Lower leg skin (tissue), 4 donors: ENCODE results near the gene PODXL2. TPM values are rescaled to one million over a fixed set of nuclear protein-coding genes. Genes with fewer than 3 reads are reported as not detected.

Experiments used
- DNase-seq, 2 donors: peaks; one replicate each; pipeline ENCODE4 v3.0.0-alpha.2; 2019; ENCODE audit warnings: low spot score in 2 of 2
- H3K4me3 ChIP-seq: fragments of 200-600 bp; sonication (generic); 2 replicates; pipeline ENCODE4 v1.5.1; 2017; ENCODE audit warnings: mild to moderate bottlenecking, low read depth; ENCODE audit not compliant: poor library complexity, severe bottlenecking
- POLR2A ChIP-seq, 2 donors: fragments of 450-650 bp; IDR thresholded peaks; one replicate each; pipeline ENCODE4 v1.6.1; 2016 to 2017; ENCODE audit warnings: antibody characterized with exemption in 2 of 2, mild to moderate bottlenecking in 1 of 2, moderate library complexity in 1 of 2
- WGBS, 2 donors: methylation state at CpG; one replicate each; pipeline ENCODE4 v1.1.5; 2018; 5-methylcytosine and 5-hydroxymethylcytosine counted together
- intact Hi-C: fragments of 100-400 bp; cut with DNase I; formaldehyde crosslinking; loops from one replicate; pipeline ENCODE4 v1.15.0; 2023; ENCODE audit warnings: low total_unique reads
- total RNA-seq, 4 donors: library from RNA; depleted of rRNA; stranded (reverse); fragments of >200 nt; gene quantifications; one replicate each; pipeline ENCODE4 v1.1.0, GENCODE V29; 2016
- TF ChIP-seq, protein P1 (sequence below), 3 donors: fragments of 450-650 bp; IDR thresholded peaks; one replicate each; pipeline ENCODE4 v1.5.1; 2016; ENCODE audit warnings: antibody characterized with exemption in 3 of 3, mild to moderate bottlenecking in 3 of 3, moderate library complexity in 2 of 3

The PODXL2 gene
- total RNA-seq, 4 donors from 2014 or later, result 7.1 to 14.5 (median 9.2) TPM

DNA sequence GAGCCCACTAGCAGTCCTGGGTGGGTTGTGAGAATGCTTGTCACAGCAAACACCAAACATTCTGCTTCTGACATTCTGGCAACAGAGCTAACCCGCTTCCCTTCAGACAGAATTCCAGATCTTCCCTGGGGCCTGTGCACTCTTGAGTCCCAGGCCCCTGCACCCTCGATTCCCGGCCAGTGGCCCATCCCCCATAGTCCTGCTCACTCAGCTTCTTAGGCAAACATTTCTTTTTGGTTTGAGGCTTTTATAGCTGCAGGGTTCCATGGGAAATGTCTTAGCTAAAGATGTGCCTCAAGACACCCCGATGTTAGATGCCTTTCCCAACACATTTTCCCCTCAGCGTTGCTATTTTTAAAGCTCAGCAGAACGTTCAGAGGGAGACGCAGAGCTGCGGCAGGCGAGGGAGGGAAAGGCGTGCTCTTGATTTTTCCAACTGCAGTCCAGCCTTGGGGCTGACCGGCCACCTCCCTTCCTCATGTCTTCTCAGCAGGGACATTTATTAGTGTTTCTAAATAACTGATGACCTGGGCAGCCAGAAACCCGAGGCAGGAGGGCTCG lies 78.9 kb downstream of the PODXL2 start:
- DNase-seq, result peak in 1 of 2 donors; percentile 84
- no peak overlapping the region for H3K4me3 ChIP-seq
- WGBS, 2 donors, result 54 to 61% methylated on average over 13 of the region's 13 CpGs
- TF ChIP-seq POLR2A (IDR thresholded peaks at IDR 0.05), result no peak
- intact Hi-C loops, result no loop called here

DNA sequence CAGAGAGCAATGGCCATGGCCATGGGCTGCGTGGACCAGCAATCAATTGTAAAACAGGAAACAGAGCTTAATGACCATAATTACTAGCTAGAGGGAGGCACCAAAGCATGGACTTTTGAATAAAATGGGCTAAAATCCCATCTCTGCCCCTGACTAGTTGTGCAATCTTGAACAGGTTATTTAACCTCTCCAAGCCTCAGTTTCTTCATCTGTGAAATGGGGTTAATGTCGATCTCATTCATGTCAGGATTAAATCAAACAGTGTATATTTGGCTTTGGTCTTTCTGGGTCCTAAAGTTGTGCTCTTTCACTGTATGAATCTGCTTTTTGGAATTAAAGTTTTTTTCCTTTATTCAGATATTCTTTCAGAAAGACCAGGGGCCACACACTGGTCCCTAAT lies 79.9 kb downstream of the PODXL2 start:
- TF ChIP-seq, protein P1, sequence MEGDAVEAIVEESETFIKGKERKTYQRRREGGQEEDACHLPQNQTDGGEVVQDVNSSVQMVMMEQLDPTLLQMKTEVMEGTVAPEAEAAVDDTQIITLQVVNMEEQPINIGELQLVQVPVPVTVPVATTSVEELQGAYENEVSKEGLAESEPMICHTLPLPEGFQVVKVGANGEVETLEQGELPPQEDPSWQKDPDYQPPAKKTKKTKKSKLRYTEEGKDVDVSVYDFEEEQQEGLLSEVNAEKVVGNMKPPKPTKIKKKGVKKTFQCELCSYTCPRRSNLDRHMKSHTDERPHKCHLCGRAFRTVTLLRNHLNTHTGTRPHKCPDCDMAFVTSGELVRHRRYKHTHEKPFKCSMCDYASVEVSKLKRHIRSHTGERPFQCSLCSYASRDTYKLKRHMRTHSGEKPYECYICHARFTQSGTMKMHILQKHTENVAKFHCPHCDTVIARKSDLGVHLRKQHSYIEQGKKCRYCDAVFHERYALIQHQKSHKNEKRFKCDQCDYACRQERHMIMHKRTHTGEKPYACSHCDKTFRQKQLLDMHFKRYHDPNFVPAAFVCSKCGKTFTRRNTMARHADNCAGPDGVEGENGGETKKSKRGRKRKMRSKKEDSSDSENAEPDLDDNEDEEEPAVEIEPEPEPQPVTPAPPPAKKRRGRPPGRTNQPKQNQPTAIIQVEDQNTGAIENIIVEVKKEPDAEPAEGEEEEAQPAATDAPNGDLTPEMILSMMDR (IDR thresholded peaks at IDR 0.05), result no peak
- no peak for TF ChIP-seq POLR2A (IDR thresholded peaks at IDR 0.05)
- WGBS, 2 donors, result 58 to 75% methylated on average over 2 of the region's 2 CpGs
- no peak overlapping the region for H3K4me3 ChIP-seq
- no peak for DNase-seq
- intact Hi-C loops, result no loop called here

DNA sequence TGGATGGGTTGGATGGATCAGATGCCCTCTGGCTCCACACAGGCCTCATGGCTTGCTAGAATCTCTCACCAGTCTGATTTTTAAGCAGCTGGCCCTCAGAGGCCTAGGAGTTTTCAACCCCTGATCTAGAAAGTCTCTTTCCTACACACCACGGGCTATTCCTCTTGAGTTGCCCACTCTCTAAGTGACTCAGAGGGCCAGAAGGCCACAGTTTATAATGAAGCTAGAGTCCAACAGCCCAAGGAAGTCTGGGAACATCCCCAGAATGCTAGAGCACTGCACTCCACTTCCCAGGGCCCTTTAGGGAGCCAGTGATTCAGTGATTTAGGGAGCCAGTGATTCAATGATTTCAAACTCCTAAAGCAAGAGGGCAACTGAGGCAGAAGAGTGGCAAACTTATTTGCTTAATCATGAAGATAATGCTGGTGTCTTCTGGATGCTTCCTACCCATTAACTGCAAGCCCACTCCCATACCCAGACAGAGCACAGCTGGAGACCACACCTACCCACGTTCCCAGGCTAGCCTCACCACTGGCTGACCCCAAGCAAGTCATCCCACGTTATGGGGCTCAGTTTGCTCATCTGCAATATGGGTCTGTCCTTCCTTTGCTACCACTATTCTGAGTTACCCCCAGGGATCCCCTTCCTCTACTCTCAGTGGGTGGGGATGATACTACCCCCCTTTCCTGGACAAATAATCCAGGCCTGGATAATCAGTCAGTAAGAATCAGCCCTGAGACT lies 80.5 kb downstream of the PODXL2 start:
- 76 to 85% methylated on average over 3 of the region's 3 CpGs for WGBS, 2 donors
- intact Hi-C loops, result no loop called here
- no peak overlapping the region for H3K4me3 ChIP-seq
- DNase-seq, result peak in 1 of 2 donors; percentile 10
- TF ChIP-seq, protein P1 (IDR thresholded peaks at IDR 0.05), result no peak
- no peak for TF ChIP-seq POLR2A (IDR thresholded peaks at IDR 0.05)

DNA sequence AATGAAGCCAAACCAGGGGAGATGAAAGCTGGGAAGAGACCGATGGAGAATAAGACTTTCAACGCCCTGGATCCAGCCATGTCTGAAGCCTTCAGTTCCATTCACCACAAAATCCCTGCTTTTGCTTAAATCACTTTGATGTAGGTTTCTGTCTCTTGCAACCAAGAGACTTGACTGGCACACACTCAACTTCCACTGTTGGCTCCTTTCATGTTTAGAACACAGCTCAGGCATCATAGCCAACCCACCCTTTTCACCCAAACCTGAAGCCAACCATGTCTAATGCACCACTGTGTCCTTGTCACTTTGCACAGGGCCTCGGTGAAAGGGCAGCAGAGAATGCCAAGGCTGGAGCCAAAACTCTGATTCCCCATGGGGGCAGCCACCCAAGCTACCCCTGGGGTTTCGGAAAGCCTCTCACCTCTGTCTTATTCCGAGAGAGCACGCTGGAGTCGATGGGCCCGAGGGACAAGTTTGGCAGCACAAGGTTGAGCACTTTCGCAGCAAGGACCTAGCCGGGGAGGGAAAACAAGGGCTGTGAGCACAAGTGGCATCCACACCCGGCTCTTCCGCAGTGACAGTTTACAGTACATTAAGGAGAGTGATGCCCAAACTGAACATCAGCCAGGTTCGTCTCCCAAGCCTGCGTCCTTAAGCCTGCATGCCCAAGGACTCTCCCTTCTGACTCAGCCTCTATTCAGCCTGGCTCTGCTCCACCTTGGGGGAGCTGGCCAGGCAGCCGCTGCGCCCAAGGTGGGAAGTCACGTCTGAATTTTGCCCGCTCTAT lies 81.4 kb downstream of the PODXL2 start:
- intact Hi-C loops, result no loop called here
- WGBS, 2 donors, result 51 to 76% methylated on average over 18 of the region's 18 CpGs
- peak in 1 of 2 donors; percentile 48 for DNase-seq
- TF ChIP-seq, protein P1 (IDR thresholded peaks at IDR 0.05), result no peak
- TF ChIP-seq POLR2A (IDR thresholded peaks at IDR 0.05), result no peak
- no peak overlapping the region for H3K4me3 ChIP-seq

DNA sequence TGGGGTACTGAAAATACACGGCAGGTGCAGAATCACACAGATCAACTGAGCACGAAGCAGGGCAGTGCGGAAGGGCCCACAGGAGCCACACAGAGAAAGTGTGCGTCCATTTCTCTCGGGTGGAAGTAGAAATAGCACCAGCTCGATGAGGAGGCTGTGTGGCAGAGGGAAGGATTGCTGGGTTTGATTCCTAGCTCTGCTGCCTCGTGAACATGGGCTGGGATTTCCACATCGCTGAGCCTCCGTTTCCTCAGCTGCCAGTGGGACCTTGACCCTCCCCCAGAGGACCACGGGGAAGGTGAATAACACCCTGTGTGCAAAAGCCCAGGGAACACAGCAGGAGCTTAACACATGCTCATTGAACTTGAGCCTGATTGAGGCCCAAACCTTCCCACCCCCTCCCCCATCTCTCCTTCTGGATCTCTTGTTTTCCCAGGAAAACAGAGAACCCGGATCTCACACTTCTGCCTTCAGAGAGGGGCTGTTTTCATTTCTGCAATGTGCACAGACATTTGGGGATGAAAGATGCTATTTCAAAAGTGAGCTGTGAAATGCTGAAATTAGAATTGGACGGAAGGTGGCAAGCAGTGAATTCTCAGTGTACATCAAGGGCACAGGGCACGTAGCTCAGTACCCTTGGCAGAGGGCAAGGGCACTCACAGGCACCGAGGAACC lies 82.2 kb downstream of the PODXL2 start:
- no peak for TF ChIP-seq POLR2A (IDR thresholded peaks at IDR 0.05)
- TF ChIP-seq, protein P1 (IDR thresholded peaks at IDR 0.05), result no peak
- no peak overlapping the region for H3K4me3 ChIP-seq
- intact Hi-C loops, result no loop called here
- WGBS, 2 donors, result 84% methylated on average over 14 of the region's 14 CpGs
- peak in 1 of 2 donors; percentile 54 for DNase-seq
